Right forelimb (tissue), 1 donor: Measurements from ENCODE around the gene FBN2.
"Not testable (repeated sequence)": the region's sequence is repeated elsewhere in the genome, so short reads cannot be mapped to it uniquely, and the experiment has no call there.

Experiments used
- DNase-seq: peaks from one replicate; pipeline ENCODE4 v3.0.0-alpha.2; 2018

FBN2 gene

DNA sequence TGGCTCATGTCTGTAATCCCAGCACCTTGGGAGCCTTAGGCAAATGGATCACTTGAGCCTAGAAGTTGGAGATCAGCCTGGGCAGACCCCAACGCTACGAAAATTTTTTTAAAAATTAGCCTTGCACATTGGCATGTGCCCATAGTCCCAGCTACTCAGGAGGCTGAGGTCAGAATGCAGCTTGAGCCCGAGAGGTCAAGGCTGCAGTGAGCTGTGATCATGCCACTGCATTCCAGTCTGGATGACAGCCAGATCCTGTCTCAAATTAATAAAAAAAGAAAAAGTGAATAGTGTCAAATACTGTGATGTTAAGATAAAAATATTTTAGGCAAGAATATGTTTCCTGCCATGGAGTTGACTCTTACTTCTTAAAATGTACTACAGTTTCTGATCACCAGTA lies 5.3 kb downstream of the FBN2 start:
- no peak for DNase-seq

DNA sequence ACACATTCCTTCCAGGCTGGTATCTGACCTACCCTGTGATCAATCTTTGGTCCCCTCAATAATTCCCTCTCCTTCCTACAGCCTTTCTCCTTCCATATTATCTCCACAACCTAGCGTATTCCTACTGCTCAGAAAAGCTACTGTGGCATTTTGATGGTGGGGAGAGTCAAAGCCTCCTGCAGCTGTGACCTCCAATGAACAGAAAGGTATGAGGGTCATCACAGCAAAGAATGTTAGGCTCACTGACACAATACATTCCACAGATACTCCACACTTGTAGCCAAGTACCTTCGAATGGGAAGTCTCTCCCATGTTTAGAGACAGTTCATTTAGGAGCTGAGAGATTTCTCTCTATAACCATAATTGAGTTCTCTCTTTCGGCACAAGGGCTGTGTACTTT lies 5.9 kb downstream of the FBN2 start:
- DNase-seq: no peak

DNA sequence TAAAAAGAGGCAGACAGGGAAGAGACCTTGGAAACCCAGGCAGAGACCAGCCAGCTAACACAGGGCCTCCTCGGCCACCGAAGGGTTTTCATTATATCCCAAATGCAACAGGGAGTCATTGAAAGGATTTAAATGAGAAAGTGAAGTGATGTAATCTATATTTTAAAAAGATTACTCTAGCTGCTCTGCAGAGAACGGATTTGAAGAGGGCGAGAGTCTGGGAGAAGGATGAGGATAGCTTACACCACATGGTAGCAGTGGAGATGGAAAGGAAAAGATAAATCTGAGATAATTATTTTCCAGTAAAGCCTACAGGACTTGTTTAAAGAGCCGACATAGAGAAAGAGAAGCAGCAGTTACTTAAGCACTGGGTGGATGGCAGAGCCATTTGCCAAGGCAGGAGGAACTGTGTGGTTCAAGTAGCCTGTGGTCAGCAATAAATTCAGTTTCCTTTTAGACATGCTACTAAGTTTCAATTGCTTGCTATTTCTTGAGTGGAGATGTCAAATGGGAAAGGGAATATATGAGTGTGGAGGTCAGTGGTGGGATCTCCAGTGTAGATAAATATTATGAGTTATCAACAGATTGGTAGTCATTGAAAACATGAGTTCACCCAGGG lies 9.3 kb downstream of the FBN2 start:
- DNase-seq: no peak

DNA sequence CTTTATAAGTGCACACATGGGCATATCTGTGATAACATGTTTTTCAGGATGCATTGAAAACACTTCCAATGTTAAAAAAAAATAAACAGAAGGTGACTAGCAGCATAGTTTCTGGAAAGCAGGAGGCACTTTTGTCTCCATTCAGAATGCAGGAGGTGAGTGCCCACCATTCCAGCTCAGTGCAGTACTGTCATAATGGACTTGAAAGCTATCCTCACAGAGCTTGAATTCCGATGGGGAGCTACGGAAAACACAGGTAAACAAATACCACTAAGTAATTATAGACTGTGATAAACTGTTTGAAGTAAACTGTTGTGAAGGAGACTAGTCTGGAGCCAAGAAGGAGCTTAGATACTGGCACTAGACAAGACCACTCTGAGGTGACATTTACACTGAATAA lies 9.9 kb downstream of the FBN2 start:
- no peak for DNase-seq

DNA sequence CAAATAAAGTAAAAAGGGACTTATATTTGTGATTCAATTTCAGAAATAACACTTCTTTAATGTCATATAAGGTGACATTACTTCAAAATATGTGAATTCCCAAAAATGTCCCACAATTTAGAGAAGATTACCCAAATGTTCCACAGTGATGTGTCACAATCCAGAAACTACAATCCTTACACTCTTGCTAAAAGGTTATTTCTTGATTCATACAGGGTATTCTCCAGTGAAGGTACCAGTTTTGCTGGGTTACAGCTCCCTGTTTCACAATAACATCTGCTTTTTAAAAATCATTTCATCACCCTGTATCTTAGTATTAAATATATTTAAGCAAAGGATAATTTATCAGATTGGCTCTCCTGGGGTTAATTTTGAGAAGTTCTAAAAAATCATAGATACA lies 11.0 kb downstream of the FBN2 start:
- no peak for DNase-seq

DNA sequence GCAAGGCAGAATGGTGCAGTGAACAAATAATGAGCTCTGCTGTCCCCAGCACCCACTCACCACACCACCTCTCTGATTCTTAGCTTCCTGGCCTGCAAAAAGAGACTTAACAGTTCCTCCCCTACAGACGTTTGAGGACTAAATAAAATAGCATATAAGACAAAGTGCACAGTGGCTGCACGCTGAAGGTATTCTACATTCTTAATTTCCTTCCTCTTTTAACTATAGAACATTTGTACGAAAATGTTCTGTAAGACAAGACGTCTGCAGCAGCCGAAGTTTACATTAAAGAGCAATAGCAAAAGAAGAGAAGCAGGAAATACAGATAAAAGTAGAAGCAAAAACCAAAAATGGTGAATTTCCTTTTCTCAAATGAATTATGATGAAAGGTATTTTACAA lies 15.7 kb downstream of the FBN2 start:
- DNase-seq: no peak

DNA sequence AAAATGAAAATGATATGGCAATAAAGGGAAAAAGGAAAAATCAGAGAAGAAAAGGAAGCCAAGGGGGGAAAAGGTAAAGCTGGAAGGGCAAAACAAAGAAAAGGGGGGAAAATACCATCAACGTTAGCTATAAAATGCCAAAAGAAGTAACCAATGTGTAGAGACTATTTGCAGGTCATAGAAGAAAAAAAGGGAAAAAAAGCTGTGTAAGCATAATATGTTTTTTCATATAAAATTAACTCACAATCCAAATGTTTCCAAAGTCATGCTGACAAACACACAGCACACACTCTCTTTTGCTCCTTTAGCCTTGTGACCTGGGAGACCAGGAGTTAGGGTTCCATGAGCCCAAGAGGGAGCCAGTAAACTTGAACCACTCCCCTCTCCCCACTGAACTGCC lies 18.2 kb downstream of the FBN2 start:
- no peak for DNase-seq

DNA sequence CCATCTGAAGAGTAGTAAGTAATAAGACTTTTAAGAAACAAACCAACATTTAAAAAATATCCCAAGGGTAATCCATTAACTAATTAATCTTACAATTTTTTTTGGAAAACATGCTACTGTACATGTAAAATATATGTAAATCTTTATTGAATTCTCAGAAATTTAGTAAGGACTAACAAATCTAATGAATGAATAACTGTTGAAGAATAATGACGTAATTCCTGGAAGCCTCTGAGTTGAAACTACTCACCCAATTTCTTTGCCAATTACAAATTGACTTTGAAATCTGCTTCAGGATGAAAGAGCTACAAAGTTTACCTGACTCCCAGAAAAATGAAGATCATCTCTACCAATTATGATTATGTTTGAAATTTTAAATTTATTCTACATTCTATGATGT lies 21.1 kb downstream of the FBN2 start:
- no peak for DNase-seq

DNA sequence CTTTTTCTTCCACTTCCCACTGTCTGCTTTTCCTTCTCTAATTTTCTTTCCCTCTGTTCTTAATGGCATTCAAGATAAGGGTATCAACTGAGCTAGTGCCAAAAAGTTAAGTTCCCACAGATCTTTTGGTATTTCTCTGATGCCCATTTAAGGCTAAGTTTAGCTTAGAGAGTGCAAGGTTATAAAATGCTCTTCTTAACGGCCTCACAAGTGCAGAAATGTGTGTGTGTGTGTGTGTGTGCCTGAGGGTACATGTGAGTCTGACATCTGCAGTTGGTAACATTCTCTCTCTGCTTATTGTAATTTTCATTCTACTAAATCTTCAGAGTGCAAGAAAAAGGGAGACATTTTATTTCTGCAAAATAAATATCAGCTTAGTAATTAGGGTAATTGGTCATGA lies 24.2 kb downstream of the FBN2 start:
- no peak for DNase-seq

DNA sequence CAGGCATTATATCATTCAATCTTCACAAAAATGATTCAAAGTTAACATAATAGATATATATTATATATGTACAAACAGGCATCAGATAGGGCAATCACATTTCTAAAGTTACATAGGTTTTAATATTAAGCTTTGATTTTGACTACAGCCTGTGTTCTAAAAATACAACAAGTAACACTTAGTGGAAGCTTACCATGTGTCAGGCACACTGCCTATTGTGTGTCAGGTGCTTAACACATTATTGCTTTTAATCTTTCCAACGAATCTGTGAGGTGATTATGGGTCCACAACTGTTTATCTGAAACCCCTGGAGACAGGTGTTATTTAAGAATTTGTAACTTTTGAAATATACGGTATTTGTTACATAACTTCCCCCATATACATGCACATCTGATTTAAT lies 25.2 kb downstream of the FBN2 start:
- no peak for DNase-seq

DNA sequence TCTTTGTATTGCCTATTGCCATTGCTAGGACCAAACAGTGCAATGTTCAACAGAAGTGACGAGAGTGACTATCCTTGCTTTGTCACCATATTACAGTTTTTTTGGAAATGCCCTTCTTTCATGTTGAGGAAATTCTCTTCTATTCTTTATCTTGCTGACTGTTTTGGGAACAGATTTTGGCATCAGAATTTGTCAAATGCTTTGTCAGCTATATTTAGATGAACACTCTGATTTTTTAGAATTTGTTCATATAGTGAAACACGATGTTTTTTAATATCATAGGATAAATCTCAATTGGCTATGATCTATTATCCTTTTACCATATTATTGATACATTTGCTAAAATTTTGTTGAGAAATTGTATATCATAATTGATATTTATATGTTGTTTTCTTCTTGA lies 31.4 kb downstream of the FBN2 start:
- DNase-seq: no peak

DNA sequence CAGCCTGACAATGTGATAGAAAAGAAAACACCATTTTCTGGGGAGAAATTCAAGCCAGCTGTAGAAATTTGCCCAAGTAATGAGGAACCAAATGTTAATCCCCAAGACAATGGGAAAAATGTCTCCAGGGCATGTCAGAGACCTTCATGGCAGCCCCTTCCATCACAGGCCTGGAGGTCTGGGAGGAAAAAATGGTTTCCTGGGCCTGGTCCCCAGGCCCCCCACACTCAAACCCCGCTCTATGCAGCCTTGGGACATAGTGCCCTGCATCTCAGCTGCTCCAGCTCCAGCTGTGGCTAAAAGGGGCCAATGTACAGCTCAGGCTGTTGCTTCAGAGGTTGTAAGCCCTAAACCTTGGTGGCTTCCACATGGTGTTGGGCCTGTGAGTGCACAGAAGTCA lies 34.3 kb downstream of the FBN2 start:
- DNase-seq: not testable (repeated sequence)

DNA sequence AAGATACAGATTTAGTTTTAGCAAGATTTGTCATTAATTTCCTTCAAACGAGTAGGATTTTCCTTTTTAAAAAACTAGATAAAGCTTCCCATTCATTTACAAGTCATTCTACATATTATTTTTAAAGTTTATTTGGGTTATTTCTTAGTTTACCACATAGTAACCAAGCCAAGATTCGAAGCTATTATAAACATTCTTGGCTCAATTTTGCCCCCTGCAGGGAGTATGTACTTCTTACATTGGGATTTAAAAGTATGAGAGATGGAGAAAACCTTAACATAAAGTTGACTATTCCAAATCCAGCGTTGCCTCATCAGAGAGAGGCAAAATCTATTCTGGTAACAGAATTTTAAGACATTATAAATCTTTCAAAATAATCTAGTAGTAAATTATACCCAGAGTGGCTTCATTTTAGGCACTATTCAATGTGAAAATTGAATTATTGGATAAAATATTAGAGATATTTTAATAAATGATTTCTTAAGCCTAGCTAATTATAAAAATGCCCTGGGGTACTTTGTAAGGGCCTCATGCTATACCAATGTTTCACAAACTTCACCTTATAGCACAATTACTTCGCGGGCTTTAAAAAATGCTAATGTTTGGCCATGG lies 39.1 kb downstream of the FBN2 start:
- no peak for DNase-seq

DNA sequence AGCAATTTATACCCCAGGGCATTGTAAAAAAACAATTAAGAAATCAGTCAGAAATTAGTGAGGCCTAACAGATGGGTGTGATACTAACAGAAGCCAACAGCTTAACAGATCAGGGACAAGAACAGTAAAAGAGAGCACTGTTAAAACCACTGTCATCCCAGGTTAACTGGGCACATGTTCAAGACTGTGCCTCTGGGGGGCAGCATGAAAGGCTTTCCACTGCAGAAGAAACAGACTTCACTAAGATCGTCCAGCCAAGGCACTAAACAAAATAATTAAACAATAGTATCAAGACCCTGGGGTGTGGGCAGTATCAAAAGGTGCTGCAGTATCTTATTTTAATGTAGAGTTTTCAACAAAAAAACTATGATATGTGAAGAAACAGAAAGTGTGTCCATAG lies 43.5 kb downstream of the FBN2 start:
- DNase-seq: no peak

DNA sequence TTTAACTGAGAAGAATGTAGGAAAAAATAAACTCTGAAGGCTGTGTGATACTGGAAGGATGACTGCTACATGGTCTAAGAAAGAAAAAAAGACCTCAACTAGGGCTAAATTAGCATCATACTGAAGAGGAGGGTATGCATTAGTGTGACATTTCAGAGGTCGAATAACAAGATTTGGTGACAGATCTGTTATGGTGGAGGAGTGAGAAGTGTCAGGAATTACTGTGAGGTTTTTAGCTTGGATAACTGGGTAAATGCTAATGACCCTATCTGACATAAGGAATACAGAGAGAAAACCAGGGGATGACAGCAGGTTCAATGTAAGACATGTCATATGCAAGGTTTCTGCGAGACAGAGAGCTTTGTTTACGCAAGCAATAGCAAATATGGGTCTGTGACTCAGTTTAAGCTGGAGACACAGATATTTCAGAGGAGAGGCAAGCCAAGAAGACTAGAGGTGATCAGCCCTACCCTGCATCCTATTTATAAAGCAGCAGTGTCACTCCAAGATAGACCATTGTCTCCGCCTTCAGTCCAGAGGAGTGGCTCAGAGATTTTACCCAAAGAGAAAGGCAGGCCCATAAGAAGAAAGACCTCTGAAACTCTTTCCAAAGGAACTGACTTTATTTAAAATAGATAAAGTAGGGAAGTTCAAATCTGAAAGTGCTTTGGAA lies 44.3 kb downstream of the FBN2 start:
- DNase-seq: no peak

DNA sequence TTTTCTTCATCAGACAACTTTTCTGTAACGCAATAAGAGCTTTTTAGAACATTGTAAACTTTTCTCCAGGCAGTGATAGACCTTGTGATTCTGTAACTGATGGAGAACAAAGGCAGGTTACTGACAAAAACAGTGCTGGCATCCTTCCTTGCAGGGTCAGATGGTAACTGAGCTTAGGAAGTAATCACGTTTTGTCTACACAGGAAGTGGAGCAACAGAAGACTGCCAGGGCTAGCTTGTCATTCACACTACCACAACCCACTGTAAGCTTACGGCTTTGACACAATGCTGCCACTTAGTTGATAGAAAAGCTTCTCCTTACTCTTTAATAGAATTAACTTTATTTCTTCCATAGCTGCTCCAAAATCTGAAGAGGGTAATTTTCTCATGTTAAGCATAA lies 46.8 kb downstream of the FBN2 start:
- no peak for DNase-seq

DNA sequence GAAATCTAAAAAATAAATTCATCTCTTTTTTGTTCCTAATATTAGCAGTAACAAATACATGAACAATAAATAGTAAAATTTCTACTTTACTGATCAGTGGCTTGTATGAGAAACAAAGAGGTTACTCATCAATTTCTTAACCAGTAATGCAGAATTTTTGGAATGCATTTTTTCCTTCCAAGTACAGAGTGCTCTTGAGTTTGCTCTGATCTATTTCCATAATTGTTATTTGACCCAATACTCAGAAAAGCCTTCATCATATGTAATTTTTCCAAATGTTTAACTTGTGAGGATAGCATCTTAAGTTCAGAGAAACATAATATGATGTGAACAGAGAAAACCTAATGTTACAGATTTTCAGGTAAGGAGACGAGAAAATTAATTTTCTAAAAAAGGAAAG lies 47.3 kb downstream of the FBN2 start:
- DNase-seq: no peak

DNA sequence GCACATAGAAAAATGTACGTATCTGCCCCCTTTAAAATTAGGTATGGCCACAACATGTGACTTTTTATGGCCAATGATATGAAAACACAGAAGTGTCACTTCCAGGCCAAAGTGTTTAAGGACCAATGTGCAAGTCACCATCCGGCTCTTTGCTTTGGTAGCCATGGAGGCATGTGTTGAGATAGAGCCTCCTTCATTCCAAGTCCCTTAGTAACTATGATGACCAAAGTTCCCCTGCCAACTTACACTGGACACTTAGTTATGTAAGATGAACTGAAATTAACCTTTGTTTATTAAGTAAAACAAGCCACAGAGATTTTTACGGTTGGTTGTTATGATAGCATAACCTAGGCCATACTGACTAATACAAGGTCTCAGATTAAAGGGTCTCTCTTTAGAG lies 51.0 kb downstream of the FBN2 start:
- DNase-seq: no peak

DNA sequence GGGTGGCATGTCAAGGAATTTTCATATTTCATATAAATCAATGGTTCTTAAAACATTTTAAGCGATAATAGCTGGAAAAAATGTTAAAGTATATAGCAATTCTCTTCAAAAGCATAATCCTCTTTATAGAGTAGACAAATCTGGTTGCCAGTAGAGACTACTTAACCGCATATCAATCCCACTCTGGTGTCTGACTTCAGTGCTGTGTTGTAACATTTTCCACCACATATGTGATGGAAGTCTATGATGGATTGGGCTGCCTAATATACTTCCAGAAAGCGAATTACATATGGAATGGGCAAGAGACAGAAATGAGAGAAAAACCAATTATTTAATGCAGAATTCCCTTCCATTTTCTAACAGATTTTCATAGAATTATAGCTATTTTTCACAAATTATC lies 54.3 kb downstream of the FBN2 start:
- DNase-seq: no peak

DNA sequence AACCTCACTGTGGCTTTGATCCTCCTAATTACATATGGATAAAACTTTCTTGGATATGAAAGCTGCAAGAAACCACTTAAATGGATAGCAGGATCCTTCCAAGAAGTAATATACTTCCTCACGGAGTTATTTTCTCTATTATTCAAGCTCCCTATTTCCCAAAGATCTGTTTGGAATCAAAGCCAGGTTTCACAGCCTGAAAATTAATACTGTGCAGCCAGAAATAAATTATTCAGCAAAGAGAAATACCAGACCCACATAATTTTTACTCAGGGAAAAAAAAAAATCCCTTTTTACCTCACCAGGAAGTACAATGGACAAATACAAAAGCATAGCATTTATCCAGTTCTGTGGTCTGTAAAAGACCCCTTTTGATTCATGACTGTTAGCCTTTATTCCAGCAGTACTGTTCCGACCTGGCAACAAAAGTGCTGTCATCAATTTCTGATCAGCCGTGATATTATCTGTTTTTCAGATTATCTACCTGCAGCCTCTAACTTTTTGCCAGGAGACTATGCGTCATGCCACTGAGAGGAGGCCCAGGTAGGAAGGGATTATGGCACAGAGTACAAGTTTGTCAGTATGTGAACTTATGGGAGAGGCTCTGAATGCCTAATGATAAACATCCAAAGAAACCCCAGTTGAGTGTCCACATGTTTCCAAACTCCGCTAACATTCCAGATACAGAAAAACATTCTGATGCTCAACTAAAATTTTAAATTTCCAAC lies 57.0 kb downstream of the FBN2 start:
- peak; percentile 53 for DNase-seq

DNA sequence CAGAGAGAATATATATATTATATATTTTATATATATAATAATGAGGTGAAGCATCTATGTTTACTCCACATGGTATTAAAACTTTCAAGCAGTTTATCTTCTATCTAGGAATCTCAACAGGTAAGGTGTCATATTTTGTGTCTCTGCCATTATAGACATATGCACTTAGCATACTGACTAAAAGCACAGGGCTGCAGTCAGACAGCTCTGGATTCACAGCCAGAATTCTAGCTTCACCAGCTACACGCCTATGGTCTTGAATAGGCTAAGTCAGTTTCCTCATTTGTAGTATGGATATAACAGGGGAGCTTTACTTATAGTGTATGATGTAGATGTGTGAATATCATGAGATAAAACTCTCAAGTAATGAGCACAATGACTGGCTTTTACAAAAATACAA lies 57.9 kb downstream of the FBN2 start:
- DNase-seq: no peak

DNA sequence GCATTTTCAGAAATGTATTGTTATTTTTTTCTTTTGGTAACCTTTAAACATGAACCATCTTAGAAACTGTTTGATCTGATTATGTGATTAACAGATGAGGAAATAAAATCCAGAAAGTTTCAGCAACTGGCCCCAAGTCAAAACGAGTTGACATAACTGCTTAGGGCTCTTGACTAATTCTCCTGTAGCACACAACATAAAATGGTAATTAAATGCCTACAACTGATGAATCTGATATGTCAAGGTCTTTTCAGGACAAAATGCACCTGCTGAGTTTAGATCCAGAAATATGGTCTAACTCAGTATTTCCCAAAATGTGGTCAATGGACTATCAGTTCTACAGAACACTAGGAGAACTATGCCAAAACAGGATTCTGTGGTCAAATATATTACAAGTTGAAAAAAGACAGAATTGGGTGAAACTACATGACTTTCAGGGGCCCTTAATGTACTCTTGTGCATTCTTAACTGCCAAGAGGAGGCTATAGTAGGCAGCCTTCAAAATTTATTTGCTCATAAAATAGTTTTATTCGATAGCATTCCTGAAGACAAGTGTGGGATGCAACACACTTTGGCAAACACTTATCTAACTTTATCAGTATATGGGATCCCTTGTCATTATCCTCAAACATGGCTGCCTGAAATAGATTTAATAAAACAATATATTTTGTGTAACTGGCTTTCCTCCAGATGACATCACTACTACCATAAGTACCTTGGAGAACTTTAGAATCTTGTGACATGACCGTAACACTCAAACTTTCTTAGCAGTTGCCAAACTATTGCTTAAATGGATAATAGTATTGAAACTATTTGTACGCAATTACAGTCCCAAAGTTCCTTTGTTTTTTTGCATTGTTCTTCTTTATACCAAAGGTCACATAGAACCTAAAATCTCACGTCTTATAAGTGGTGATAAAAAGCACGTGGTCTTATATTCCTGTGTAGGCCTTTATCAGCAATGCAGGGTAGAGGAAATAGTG lies 59.4 kb downstream of the FBN2 start:
- no peak for DNase-seq

DNA sequence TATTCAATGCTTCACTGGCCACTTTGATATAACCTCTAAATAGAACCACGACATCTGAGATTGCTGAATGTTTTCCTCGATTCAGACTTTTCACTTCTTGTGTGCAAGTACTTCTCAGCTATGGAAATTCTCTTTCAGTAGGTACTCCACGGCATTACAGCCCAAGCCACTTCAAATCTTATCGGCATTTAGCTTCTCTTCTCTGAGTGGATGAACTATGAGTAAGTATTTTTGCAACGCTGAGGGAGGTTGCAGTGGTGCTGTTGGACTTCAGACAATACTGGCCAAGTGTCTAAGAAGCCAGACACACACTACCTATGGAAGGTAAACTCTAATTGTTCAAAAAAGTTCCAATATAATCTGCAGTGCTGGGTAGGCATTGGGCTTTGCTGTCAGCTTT lies 60.1 kb downstream of the FBN2 start:
- no peak for DNase-seq
